Spleen (tissue), 7 donors: ENCODE results near the gene COBLL1.

ENCODE experiments used
- POLR2AphosphoS5 ChIP-seq, 3 donors: sonication (generic); formaldehyde crosslinking; IDR thresholded peaks; one replicate each; pipeline ENCODE4 v1.5.1; 2017; ENCODE audit warnings: antibody characterized with exemption in 3 of 3
- TF ChIP-seq, protein P1 (sequence below), 11 experiments: fragments of 200-600 bp in 7 of 11; fragments of 450-650 bp in 4 of 11; sonication (generic) in 4 of 11; IDR thresholded peaks in 8 of 11; conservative IDR thresholded peaks in 3 of 11; 1 replicate in 7 of 11; 2 replicates in 4 of 11; pipeline versions ENCODE4 v1.4.0 to v1.8.0; 2016 to 2021; ENCODE audit warnings: antibody characterized with exemption in 11 of 11, inconsistent platforms in 4 of 11, mild to moderate bottlenecking in 1 of 11
- donor health status: DM: no; HTN: no; CAD: no; lungs with moderate emphysema.
- donor health status: DM: no; HTN: no; CAD: no.
- donor health status: DM: no; HTN: no; CAD: no.

DNA sequence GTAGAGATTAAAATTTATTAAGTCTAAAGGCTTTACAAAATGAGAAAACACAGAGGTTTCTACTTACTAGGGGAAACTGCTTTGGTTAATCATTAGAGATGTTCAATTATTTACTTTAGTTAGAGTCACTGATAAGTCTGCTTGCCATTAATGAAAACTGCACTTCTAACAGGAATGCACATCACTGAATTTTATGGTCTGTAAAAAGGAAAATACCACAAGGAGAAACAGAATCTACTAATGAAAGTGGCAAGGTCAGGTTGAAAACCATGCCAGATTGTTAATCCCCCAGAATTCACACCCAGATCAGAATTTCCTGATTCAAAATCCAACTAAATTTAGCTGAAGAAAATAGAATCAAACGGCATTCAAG, 129.9 kb downstream of the COBLL1 start:
- TF ChIP-seq, protein P1, sequence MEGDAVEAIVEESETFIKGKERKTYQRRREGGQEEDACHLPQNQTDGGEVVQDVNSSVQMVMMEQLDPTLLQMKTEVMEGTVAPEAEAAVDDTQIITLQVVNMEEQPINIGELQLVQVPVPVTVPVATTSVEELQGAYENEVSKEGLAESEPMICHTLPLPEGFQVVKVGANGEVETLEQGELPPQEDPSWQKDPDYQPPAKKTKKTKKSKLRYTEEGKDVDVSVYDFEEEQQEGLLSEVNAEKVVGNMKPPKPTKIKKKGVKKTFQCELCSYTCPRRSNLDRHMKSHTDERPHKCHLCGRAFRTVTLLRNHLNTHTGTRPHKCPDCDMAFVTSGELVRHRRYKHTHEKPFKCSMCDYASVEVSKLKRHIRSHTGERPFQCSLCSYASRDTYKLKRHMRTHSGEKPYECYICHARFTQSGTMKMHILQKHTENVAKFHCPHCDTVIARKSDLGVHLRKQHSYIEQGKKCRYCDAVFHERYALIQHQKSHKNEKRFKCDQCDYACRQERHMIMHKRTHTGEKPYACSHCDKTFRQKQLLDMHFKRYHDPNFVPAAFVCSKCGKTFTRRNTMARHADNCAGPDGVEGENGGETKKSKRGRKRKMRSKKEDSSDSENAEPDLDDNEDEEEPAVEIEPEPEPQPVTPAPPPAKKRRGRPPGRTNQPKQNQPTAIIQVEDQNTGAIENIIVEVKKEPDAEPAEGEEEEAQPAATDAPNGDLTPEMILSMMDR (IDR thresholded peaks at IDR 0.05 in 8 of 11, conservative IDR thresholded peaks at IDR 0.05 in 3 of 11): no peak
- no peak for TF ChIP-seq POLR2AphosphoS5 (IDR thresholded peaks at IDR 0.05)
